NCI-H748 (cell line): Measurements from ENCODE around the gene KCNF1.

Source experiments
- DNase-seq: peaks from one replicate; lab custom pipeline; 2025; ENCODE audit not compliant: unreplicated experiment; lab: John Stamatoyannopoulos, UW

Gene KCNF1

GRCh38 chr2:10901160-10901939 is 10.4 kb upstream of the KCNF1 start:
- DNase-seq: peak; percentile 90

- peak; percentile 80 for DNase-seq
These were observed 7.9 kb upstream of the KCNF1 start for GRCh38 chr2:10903861-10904210.

GRCh38 chr2:10904455-10904854 is 7.3 kb upstream of the KCNF1 start:
- no peak for DNase-seq

GRCh38 chr2:10905006-10905861 is 6.5 kb upstream of the KCNF1 start:
- DNase-seq: no peak

GRCh38 chr2:10905862-10906143 is 5.9 kb upstream of the KCNF1 start:
- no peak for DNase-seq

- DNase-seq: peak; percentile 77
These were observed 4.7 kb upstream of the KCNF1 start for GRCh38 chr2:10906926-10907625.

GRCh38 chr2:10908195-10908594 is 3.5 kb upstream of the KCNF1 start:
- no peak for DNase-seq

GRCh38 chr2:10909050-10909995 is 2.4 kb upstream of the KCNF1 start:
- no peak for DNase-seq

GRCh38 chr2:10909996-10910341 is 1.8 kb upstream of the KCNF1 start:
- DNase-seq: peak; percentile 97

- no peak for DNase-seq
These were observed 1.1 kb upstream of the KCNF1 start for GRCh38 chr2:10910625-10911024.

- DNase-seq: peak; percentile 38
These were observed 470 bp downstream of the KCNF1 start for GRCh38 chr2:10912076-10912731.

- DNase-seq: no peak
These were observed 1.2 kb downstream of the KCNF1 start for GRCh38 chr2:10912796-10913455.

- DNase-seq: no peak
These were observed 2.0 kb downstream of the KCNF1 start for GRCh38 chr2:10913501-10914271.

GRCh38 chr2:10914272-10914693 is 2.5 kb downstream of the KCNF1 start:
- no peak for DNase-seq

- no peak for DNase-seq
These were observed 3.5 kb downstream of the KCNF1 start for GRCh38 chr2:10915236-10915635.

- no peak for DNase-seq
These were observed 4.1 kb downstream of the KCNF1 start for GRCh38 chr2:10915731-10916276.

- no peak for DNase-seq
These were observed 5.2 kb downstream of the KCNF1 start for GRCh38 chr2:10916953-10917352.

- DNase-seq: no peak
These were observed 6.2 kb downstream of the KCNF1 start for GRCh38 chr2:10917927-10918326.
